ENCODE measurements around the gene WASF2.

GRCh38 chr1:27527890-27528817 lies 38.2 kb upstream of the WASF2 start:
- TF ChIP-seq CTCF (IDR thresholded peaks at IDR 0.05; ENCODE audit: control extremely low read depth in 1 of 3, insufficient read depth in 1 of 3, low read depth in 1 of 3, low read length in 3 of 3) (no peak), GABPA (IDR thresholded peaks at IDR 0.05; ENCODE audit: borderline replicate concordance, insufficient read depth, low read length) (no peak), CHD7 (IDR thresholded peaks at IDR 0.05; ENCODE audit: insufficient replicate concordance, low read length) (no peak), EZH2 (IDR thresholded peaks at IDR 0.05; ENCODE audit: low read depth, low read length, severe bottlenecking) (no peak), RNF2 (IDR thresholded peaks at IDR 0.05; ENCODE audit: borderline replicate concordance, low read depth, low read length, missing control alignments, poor library complexity, severe bottlenecking) (no peak), POLR2A (IDR thresholded peaks at IDR 0.05; ENCODE audit: control extremely low read depth in 1 of 2, low read depth in 2 of 2, low read length in 2 of 2) (no peak; a peak in 1 of 3 replicates), USF2 (IDR thresholded peaks at IDR 0.05; ENCODE audit: low read length) (no peak), POLR2AphosphoS5 (IDR thresholded peaks at IDR 0.05; ENCODE audit: low read depth, low read length) (peak; percentile 63; the same call in 1 of the 2 replicates)

Measured in H1 (cell line).